Thymus (tissue), 11 donors: ENCODE results near the gene KCNAB1. TPM values are rescaled to one million over a fixed set of nuclear protein-coding genes. Genes with fewer than 3 reads are reported as not detected.

ENCODE experiments used
- DNase-seq, 9 donors: peaks; one replicate each; pipeline ENCODE4 v3.0.0-alpha.2; 2013; ENCODE audit warnings: low spot score in 9 of 9, low read depth in 6 of 9, missing footprints in 1 of 9
- H3K27ac ChIP-seq, 2 donors: one replicate each; pipeline ENCODE4 v1.5.1; 2013; ENCODE audit warnings: control low read depth in 1 of 2, low read depth in 1 of 2, low read length in 1 of 2, mild to moderate bottlenecking in 1 of 2, moderate library complexity in 1 of 2
- H3K27me3 ChIP-seq, 2 donors: one replicate each; pipeline ENCODE4 v1.5.1; 2013; ENCODE audit warnings: low read length in 1 of 2; ENCODE audit not compliant: control insufficient read depth in 2 of 2, insufficient read depth in 1 of 2
- H3K36me3 ChIP-seq, 2 donors: one replicate each; pipeline ENCODE4 v1.5.1; 2013; ENCODE audit warnings: low read length in 1 of 2, mild to moderate bottlenecking in 1 of 2, moderate library complexity in 1 of 2; ENCODE audit not compliant: control insufficient read depth in 2 of 2, insufficient read depth in 2 of 2
- H3K4me1 ChIP-seq, 2 donors: one replicate each; pipeline ENCODE4 v1.5.1; 2013; ENCODE audit warnings: low read length in 2 of 2; ENCODE audit not compliant: control insufficient read depth in 2 of 2, insufficient read depth in 2 of 2
- H3K4me3 ChIP-seq, 2 donors: one replicate each; pipeline ENCODE4 v1.5.1; 2013; ENCODE audit warnings: low read length in 2 of 2, control low read depth in 1 of 2, mild to moderate bottlenecking in 1 of 2
- H3K9me3 ChIP-seq, 2 donors: one replicate each; pipeline ENCODE4 v1.5.1; 2013; ENCODE audit warnings: low read length in 1 of 2, mild to moderate bottlenecking in 1 of 2; ENCODE audit not compliant: control insufficient read depth in 2 of 2, insufficient read depth in 1 of 2
- WGBS: extraction: QIAGEN DNeasy Blood & Tissue Kit; methylation state at CpG from one replicate; pipeline ENCODE4 v1.1.7; 2013; 5-methylcytosine and 5-hydroxymethylcytosine counted together
- polyA plus RNA-seq: library from polyadenylated mRNA; stranded (reverse); fragments of 200-250 nt; gene quantifications from one replicate; pipeline ENCODE4 v1.2.3, GENCODE V29; 2013
- total RNA-seq: library from RNA; stranded (reverse); fragments of 120-200 nt; gene quantifications from one replicate; pipeline ENCODE4 v1.2.4, GENCODE V29; 2013
- donor health status: healthy.

KCNAB1 gene
- total and polyA plus RNA-seq, 2 donors = 1.0 to 4.0 TPM

GRCh38 chr3:156456771-156457224 is 336.4 kb downstream of the KCNAB1 start:
- Histone ChIP-seq H3K36me3 (no peaks in the 10 kb centered on the region), H3K4me1 (no peaks in the 10 kb centered on the region), H3K27me3 (no peaks in the 10 kb centered on the region), H3K9me3 (no peaks in the 10 kb centered on the region), H3K27ac (no peak overlapping the region), H3K4me3 (no peak overlapping the region)
- WGBS = 91% methylated on average over 5 of the region's 5 CpGs
- DNase-seq = no peak

- Histone ChIP-seq H3K27me3 (no peaks in the 10 kb centered on the region), H3K4me1 (no peaks in the 10 kb centered on the region), H3K9me3 (no peaks in the 10 kb centered on the region), H3K36me3 (no peaks in the 10 kb centered on the region), H3K4me3 (no peak overlapping the region), H3K27ac (no peak overlapping the region)
- WGBS = 95% methylated on average over 7 of the region's 7 CpGs
- DNase-seq = no peak
These were observed 339.1 kb downstream of the KCNAB1 start for GRCh38 chr3:156459434-156459833.

GRCh38 chr3:156460206-156460611 is 339.8 kb downstream of the KCNAB1 start:
- Histone ChIP-seq H3K4me3 (no peak overlapping the region), H3K4me1 (no peaks in the 10 kb centered on the region), H3K27me3 (no peaks in the 10 kb centered on the region), H3K27ac (no peak overlapping the region), H3K9me3 (no peaks in the 10 kb centered on the region), H3K36me3 (no peaks in the 10 kb centered on the region)
- WGBS = 12% methylated on average over 2 of the region's 2 CpGs
- DNase-seq = no peak

GRCh38 chr3:156461889-156462288 is 341.5 kb downstream of the KCNAB1 start:
- WGBS = 99% methylated on average over 1 of the region's 1 CpG
- DNase-seq = no peak
- H3K36me3 ChIP-seq = no peaks in the 10 kb centered on the region
- no peaks in the 10 kb centered on the region for H3K27me3 ChIP-seq
- no peak overlapping the region for H3K27ac ChIP-seq
- no peaks in the 10 kb centered on the region for H3K4me1 ChIP-seq
- no peaks in the 10 kb centered on the region for H3K9me3 ChIP-seq
- H3K4me3 ChIP-seq = no peak overlapping the region

GRCh38 chr3:156463123-156463522 is 342.7 kb downstream of the KCNAB1 start:
- Histone ChIP-seq H3K4me3 (no peak overlapping the region), H3K9me3 (no peaks in the 10 kb centered on the region), H3K4me1 (no peaks in the 10 kb centered on the region), H3K36me3 (no peaks in the 10 kb centered on the region), H3K27ac (no peak overlapping the region), H3K27me3 (no peaks in the 10 kb centered on the region)
- 93% methylated on average over 5 of the region's 5 CpGs for WGBS
- no peak for DNase-seq

GRCh38 chr3:156465194-156465593 is 344.8 kb downstream of the KCNAB1 start:
- Histone ChIP-seq H3K4me1 (no peaks in the 10 kb centered on the region), H3K27ac (no peak overlapping the region)
- WGBS = 94% methylated on average over 3 of the region's 3 CpGs

GRCh38 chr3:156469456-156469855 is 349.1 kb downstream of the KCNAB1 start:
- Histone ChIP-seq H3K36me3 (no peaks in the 10 kb centered on the region), H3K4me1 (no peaks in the 10 kb centered on the region)

More at GRCh38 chr3:156465194-156465593, 344.8 kb downstream of the KCNAB1 start:
- Histone ChIP-seq H3K4me3 (no peak overlapping the region), H3K27me3 (no peaks in the 10 kb centered on the region), H3K9me3 (no peaks in the 10 kb centered on the region), H3K36me3 (no peaks in the 10 kb centered on the region)
- no peak for DNase-seq

GRCh38 chr3:156471431-156471830 is 351.1 kb downstream of the KCNAB1 start:
- 94% methylated on average over 3 of the region's 3 CpGs for WGBS
- Histone ChIP-seq H3K36me3 (no peaks in the 10 kb centered on the region), H3K9me3 (no peaks in the 10 kb centered on the region), H3K4me1 (no peaks in the 10 kb centered on the region), H3K27me3 (no peaks in the 10 kb centered on the region), H3K27ac (no peak overlapping the region), H3K4me3 (no peak overlapping the region)
- DNase-seq = no peak

More at GRCh38 chr3:156469456-156469855, 349.1 kb downstream of the KCNAB1 start:
- Histone ChIP-seq H3K27me3 (no peaks in the 10 kb centered on the region), H3K4me3 (no peak overlapping the region), H3K9me3 (no peaks in the 10 kb centered on the region), H3K27ac (no peak overlapping the region)
- no peak for DNase-seq

GRCh38 chr3:156472150-156472549 is 351.8 kb downstream of the KCNAB1 start:
- Histone ChIP-seq H3K27ac (no peak overlapping the region), H3K36me3 (no peaks in the 10 kb centered on the region), H3K4me1 (no peaks in the 10 kb centered on the region), H3K9me3 (no peaks in the 10 kb centered on the region), H3K4me3 (no peak overlapping the region), H3K27me3 (no peaks in the 10 kb centered on the region)
- DNase-seq = peak in 1 of 9 donors; percentile 17
- WGBS = 93% methylated on average over 4 of the region's 4 CpGs

- Histone ChIP-seq H3K27me3 (no peaks in the 10 kb centered on the region), H3K9me3 (no peaks in the 10 kb centered on the region), H3K4me1 (no peaks in the 10 kb centered on the region), H3K4me3 (no peak overlapping the region), H3K36me3 (no peaks in the 10 kb centered on the region), H3K27ac (no peak overlapping the region)
- no peak for DNase-seq
- 95% methylated on average over 5 of the region's 5 CpGs for WGBS
These were observed 352.3 kb downstream of the KCNAB1 start for GRCh38 chr3:156472684-156473083.
